Measurements from ENCODE around the gene SMO.

DNA sequence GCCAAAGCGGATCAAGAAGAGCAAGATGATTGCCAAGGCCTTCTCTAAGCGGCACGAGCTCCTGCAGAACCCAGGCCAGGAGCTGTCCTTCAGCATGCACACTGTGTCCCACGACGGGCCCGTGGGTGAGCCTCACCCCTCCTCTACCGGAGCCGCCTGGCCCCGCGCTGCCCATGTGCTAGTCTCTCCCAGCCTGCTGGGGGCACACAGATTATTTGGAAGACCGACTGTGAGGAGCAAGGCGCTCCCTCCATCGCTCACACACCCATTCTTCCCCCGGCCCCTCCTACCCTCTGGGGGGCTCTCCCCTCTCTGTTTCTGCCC is 22.5 kb downstream of the SMO start:
- TF ChIP-seq CTCF (IDR thresholded peaks at IDR 0.05) (no peak), POLR2AphosphoS5 (IDR thresholded peaks at IDR 0.05) (no peak), EP300 (IDR thresholded peaks at IDR 0.05; ENCODE audit: low read depth) (no peak)
